BLaER1 (cell line): ENCODE measurements around the gene RDH12.

Experiments used
- H3K27ac ChIP-seq: shearing (Covaris generic); formaldehyde crosslinking; 2 replicates; pipeline ENCODE4 v1.8.1; 2022
- H3K27me3 ChIP-seq: shearing (Covaris generic); formaldehyde crosslinking; 2 replicates; pipeline ENCODE4 v1.8.1; 2022
- H3K36me3 ChIP-seq: shearing (Covaris generic); formaldehyde crosslinking; 2 replicates; pipeline ENCODE4 v1.8.1; 2022
- H3K4me1 ChIP-seq: shearing (Covaris generic); formaldehyde crosslinking; 2 replicates; pipeline ENCODE4 v1.8.1; 2022
- H3K4me2 ChIP-seq: shearing (Covaris generic); formaldehyde crosslinking; 2 replicates; pipeline ENCODE4 v1.8.1; 2022
- H3K4me3 ChIP-seq: shearing (Covaris generic); formaldehyde crosslinking; 2 replicates; pipeline ENCODE4 v1.8.1; 2022
- H3K9ac ChIP-seq: shearing (Covaris generic); formaldehyde crosslinking; 2 replicates; pipeline ENCODE4 v1.8.1; 2022
- H3K9me3 ChIP-seq: shearing (Covaris generic); formaldehyde crosslinking; 2 replicates; pipeline ENCODE4 v1.8.1; 2022
- H4K20me1 ChIP-seq: shearing (Covaris generic); formaldehyde crosslinking; 2 replicates; pipeline ENCODE4 v1.8.1; 2022
- Cebpa-rat ChIP-seq: shearing (Covaris generic); IDR thresholded peaks from 2 replicates; pipeline ENCODE4 v1.8.1; 2022

RDH12 gene

DNA sequence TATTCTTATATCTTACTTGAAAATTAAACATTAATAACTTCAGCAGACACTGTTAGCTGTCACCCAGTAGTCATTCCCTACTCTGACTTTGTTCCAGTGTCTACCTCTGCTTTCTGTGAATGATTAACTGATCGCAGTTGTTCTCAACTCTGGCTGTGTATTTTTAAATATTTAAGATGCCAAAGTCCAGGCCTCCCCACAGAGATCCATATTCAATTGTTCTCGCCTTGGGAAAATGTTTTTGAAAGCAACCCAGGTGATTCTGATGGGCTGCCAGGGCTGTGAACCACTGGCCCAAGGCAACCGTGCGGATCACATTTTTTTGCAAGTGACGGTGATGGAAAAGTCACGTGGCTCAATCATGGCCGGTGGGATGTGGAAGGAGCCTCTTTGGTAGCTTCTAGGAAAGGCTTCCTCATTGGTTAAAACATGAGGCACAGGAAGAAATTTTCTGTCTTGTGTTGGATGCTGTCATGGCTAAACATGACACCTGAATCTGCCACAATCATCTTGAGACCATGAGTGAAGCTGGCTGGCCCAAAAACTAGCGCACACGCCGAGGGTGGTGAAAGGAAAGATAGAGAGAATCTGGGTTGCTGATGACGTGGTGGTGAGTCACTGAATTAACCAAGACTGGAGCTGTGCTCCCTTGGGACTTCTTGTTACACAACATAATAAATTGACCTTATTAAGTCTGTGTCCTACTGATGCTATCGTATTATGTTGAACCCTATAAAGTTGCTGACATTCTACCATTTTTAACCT lies 37.2 kb downstream of the RDH12 start:
- no peak for TF ChIP-seq Cebpa-rat
- H3K4me3 ChIP-seq: no peak overlapping the region
- no peaks in the 10 kb centered on the region for H4K20me1 ChIP-seq
- H3K9ac ChIP-seq: no peak overlapping the region
- H3K9me3 ChIP-seq: no peaks in the 10 kb centered on the region
- H3K36me3 ChIP-seq: no peaks in the 10 kb centered on the region
- H3K4me2 ChIP-seq: no peak overlapping the region
- H3K4me1 ChIP-seq: no peaks in the 10 kb centered on the region
- H3K27ac ChIP-seq: no peak overlapping the region
- no peaks in the 10 kb centered on the region for H3K27me3 ChIP-seq

DNA sequence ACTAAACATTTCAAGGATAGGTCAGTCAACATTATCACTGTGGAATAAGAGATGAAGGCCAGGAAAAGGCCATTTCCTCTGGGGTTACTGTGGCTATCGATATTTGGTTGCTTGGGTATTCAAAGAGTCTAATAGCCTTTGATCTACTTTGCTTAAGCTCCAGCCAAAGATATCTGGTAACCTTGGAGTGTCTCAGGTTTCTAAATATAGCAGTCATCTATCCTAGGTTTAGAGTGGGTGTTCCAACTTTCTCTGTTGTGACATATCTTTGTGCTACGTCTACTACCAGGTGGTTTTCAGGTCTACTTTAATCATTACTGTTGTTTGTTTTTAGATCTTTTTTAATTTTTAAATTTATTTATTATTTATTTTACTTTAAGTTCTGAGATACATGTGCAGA lies 42.4 kb downstream of the RDH12 start:
- Histone ChIP-seq H3K27ac (no peak overlapping the region), H4K20me1 (no peaks in the 10 kb centered on the region), H3K9me3 (no peaks in the 10 kb centered on the region), H3K4me2 (no peak overlapping the region), H3K36me3 (peaks cover 18% of the 10 kb centered on the region), H3K9ac (no peak overlapping the region), H3K4me3 (no peak overlapping the region), H3K4me1 (no peaks in the 10 kb centered on the region), H3K27me3 (no peaks in the 10 kb centered on the region)
- no peak for TF ChIP-seq Cebpa-rat

DNA sequence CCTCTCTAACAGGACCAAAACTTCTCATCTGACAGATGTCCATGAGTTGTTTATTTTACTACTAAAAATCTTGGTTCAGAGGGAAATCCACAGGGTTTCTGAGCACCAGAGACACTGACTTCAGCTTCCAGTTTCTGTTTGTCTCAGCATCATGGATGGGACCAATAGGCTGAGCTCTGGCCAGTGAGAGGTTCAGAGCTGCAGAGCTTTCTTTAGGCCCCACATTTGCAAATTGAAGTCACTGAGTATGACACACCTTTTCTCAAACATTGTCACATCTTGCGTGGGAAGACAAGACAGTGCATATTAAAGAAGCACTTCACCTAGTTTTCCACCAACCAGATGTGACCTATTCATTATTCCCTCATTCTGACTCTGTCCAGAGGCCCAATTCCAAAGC lies 45.2 kb downstream of the RDH12 start:
- no peak overlapping the region for H3K4me3 ChIP-seq
- TF ChIP-seq Cebpa-rat: no peak
- H3K9me3 ChIP-seq: no peaks in the 10 kb centered on the region
- no peaks in the 10 kb centered on the region for H3K4me1 ChIP-seq
- no peak overlapping the region for H3K4me2 ChIP-seq
- peaks cover 46% of the 10 kb centered on the region for H3K36me3 ChIP-seq
- no peaks in the 10 kb centered on the region for H3K27me3 ChIP-seq
- H3K27ac ChIP-seq: no peak overlapping the region
- no peaks in the 10 kb centered on the region for H4K20me1 ChIP-seq
- H3K9ac ChIP-seq: no peak overlapping the region

DNA sequence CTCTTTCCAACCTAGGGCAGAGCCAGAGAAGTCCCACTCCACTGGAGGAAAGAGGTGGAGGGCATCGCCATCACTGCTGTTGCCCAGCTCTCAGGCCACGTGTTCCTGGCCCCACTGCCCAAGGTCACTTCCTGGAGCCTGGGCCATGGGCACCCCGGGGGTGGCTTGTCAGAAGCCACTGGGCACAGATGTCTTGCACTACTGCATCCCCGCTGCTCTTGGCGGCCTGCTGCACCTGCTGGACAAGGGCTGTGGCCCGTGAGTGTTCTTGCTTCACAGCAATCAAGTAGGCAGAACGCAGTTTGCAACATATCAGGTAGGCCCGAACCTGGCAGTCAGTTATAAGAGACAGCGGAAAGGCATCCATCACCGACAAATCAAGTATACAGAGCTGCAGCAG lies 46.6 kb downstream of the RDH12 start:
- Histone ChIP-seq H3K4me1 (no peaks in the 10 kb centered on the region), H3K9ac (no peak overlapping the region), H3K9me3 (no peaks in the 10 kb centered on the region), H3K36me3 (peaks cover 60% of the 10 kb centered on the region), H3K27ac (no peak overlapping the region), H3K4me3 (no peak overlapping the region), H3K4me2 (no peak overlapping the region), H4K20me1 (no peaks in the 10 kb centered on the region), H3K27me3 (no peaks in the 10 kb centered on the region)
- no peak for TF ChIP-seq Cebpa-rat

DNA sequence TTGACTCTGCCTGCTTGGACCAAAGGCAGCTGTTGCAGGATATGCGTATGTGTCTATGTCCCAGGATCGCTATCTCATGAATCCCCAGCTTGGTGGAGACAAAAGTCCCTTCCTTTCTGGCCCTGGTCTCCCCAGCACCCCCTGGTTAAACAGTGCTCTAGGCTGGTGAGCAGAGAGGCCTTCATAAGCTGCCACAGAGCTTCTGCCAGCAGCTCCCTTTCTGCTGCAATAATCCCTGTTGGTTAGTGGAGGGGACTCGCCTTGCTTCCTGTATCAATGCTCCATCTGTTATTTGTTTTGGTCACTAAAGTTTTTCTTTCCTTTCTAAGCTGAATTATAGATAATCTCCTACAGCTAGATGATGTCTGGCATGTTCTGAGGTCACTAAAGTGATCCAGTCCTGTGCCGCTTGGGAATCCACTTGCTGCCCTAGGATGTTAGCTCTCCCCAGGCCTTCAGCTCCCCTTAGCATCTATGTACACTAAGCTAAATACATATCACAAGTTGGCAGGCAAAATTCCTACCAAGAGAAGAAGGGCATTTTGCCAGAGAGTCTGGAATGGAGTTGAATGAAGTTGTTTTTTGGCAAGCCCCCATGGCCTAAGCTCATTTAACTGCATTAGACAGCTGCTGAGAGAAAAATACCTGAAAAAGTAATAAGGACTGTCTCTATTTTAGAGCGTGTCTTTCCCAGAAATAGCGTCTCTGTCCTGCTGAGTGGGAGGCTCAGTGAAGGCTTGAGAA lies 47.8 kb downstream of the RDH12 start:
- Histone ChIP-seq H3K9ac (no peak overlapping the region), H3K4me2 (no peak overlapping the region), H3K4me1 (no peaks in the 10 kb centered on the region), H3K4me3 (no peak overlapping the region), H3K27me3 (no peaks in the 10 kb centered on the region), H4K20me1 (no peaks in the 10 kb centered on the region), H3K36me3 (peaks cover 72% of the 10 kb centered on the region), H3K9me3 (no peaks in the 10 kb centered on the region), H3K27ac (no peak overlapping the region)
- no peak for TF ChIP-seq Cebpa-rat

DNA sequence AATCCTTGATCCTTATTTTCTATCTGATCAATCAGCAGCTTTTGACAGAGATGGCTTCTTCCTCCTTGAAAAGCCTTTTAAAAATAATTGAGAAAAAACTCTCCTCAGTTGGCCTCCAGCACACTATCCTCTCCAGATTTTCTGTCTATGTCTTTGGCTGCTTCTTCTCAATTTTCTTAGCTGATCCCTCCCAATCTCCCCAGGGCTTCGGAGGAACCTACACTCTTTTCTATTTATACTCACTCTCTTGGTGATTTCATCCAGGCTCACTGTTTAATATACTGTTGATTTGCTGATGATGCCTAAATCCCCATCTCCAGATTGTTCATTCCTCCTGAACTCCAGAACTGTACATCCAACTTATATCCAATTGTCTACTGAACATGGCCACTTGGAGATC lies 54.8 kb downstream of the RDH12 start:
- Histone ChIP-seq H3K9ac (no peak overlapping the region), H3K4me1 (no peaks in the 10 kb centered on the region), H3K4me2 (no peak overlapping the region), H4K20me1 (no peaks in the 10 kb centered on the region), H3K4me3 (no peak overlapping the region), H3K36me3 (peaks cover 70% of the 10 kb centered on the region), H3K9me3 (no peaks in the 10 kb centered on the region), H3K27ac (no peak overlapping the region), H3K27me3 (no peaks in the 10 kb centered on the region)
- no peak for TF ChIP-seq Cebpa-rat

DNA sequence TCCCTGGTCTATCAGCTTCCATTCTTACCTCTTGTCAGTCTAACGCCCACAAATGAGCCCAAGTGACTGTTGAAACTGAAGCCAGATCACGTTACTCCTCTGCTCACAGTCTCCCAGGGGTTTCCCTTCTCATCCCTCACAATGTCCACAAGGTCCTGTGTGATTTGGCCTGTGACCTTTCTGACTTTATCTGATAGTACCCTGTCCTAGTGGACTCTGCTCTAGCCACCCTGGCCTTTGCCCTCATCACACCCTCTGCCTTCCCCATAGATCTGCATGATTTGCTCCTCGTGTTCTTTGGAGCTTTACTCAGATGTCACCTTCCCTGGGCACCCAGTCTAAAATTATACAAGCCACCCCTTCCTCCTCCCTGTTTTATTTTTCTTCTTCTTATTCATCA lies 55.5 kb downstream of the RDH12 start:
- no peak overlapping the region for H3K4me2 ChIP-seq
- no peak overlapping the region for H3K4me3 ChIP-seq
- H3K9me3 ChIP-seq: no peaks in the 10 kb centered on the region
- H3K4me1 ChIP-seq: no peaks in the 10 kb centered on the region
- peaks cover 67% of the 10 kb centered on the region for H3K36me3 ChIP-seq
- TF ChIP-seq Cebpa-rat: no peak
- H3K27me3 ChIP-seq: no peaks in the 10 kb centered on the region
- no peak overlapping the region for H3K27ac ChIP-seq
- H4K20me1 ChIP-seq: no peaks in the 10 kb centered on the region
- no peak overlapping the region for H3K9ac ChIP-seq

DNA sequence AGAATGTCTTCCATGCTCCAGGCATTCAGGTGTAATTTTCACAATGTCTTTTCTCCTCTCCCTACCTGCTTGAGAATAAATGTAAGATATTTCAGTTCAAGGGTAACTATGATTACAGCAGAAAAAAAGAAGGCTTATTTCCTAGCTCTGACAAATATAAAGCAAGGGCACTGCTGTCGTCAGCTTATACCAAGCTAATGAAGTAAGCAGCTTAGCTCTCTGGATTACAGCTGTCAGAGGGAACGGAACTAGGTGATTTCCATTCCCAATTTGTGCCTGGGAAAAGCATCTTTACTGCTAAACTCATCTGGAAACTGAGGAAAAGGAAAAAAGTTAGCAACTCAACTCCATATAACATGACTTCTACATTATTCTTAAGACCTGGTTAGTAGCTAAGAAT lies 58.2 kb downstream of the RDH12 start:
- Histone ChIP-seq H3K9ac (no peak overlapping the region), H3K27ac (no peak overlapping the region), H3K4me3 (no peak overlapping the region), H3K27me3 (no peaks in the 10 kb centered on the region), H3K4me1 (no peaks in the 10 kb centered on the region), H4K20me1 (no peaks in the 10 kb centered on the region), H3K4me2 (no peak overlapping the region), H3K9me3 (no peaks in the 10 kb centered on the region), H3K36me3 (peaks cover 65% of the 10 kb centered on the region)
- TF ChIP-seq Cebpa-rat: no peak

DNA sequence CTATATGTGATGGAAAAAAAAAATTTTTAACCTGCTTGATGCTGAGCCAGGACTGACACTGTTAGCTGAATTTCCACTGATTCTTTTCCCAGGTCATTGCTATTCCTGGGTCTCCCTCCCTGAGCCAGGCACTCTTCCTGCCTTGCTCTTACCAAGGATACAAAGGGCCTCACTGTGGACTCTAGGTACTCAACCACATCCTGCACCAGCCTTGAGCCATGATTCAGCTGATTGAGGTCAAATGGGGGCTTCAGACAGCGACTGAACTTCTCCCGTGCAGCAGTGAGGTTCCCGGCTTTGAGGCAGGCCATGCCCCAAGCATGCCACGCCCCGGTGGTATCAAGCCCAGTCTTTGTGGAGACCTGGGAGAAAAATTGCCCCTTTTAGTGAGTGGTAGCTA lies 60.4 kb downstream of the RDH12 start:
- Histone ChIP-seq H3K4me1 (no peaks in the 10 kb centered on the region), H4K20me1 (no peaks in the 10 kb centered on the region), H3K4me3 (no peak overlapping the region), H3K27me3 (no peaks in the 10 kb centered on the region), H3K9me3 (no peaks in the 10 kb centered on the region), H3K36me3 (peaks cover 70% of the 10 kb centered on the region), H3K27ac (no peak overlapping the region), H3K4me2 (no peak overlapping the region), H3K9ac (no peak overlapping the region)
- TF ChIP-seq Cebpa-rat: no peak

DNA sequence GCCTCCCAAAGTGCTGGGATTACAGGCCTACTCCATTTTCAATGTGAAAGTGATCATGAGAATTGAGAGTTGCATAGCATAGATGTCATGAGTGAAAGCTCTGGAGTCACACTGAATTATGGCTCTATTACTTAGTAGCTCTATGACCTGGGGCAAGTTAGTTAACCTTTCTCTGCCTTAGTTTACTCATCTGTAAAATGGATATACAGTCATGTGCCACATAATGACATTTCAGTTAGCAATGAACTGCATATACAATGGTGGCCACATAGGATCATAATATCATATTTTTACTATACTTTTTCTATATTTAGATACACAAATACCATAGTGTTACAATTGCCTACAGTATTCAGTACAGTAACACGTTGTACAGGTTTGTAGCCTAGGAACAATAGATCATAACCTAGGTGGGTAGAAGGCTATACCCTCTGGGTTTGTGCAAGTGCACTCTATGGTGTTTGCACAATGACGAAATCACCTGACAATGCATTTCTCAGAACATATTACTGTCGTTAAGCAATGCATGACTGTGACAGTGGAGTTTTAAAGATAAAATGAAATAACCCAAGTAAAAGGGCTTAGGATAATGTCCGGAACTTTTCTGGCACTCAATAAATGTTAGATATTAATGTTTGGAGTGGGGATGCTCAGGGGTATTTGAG lies 61.6 kb downstream of the RDH12 start:
- Histone ChIP-seq H3K27ac (no peak overlapping the region), H3K4me3 (no peak overlapping the region), H3K4me1 (no peaks in the 10 kb centered on the region), H3K9ac (no peak overlapping the region), H3K36me3 (peaks cover 81% of the 10 kb centered on the region), H3K9me3 (no peaks in the 10 kb centered on the region), H3K4me2 (no peak overlapping the region), H4K20me1 (no peaks in the 10 kb centered on the region), H3K27me3 (no peaks in the 10 kb centered on the region)
- TF ChIP-seq Cebpa-rat: no peak
